Tibial nerve (tissue), 4 donors: ENCODE results near the gene ST3GAL4. TPM values are rescaled to one million over a fixed set of nuclear protein-coding genes. Genes with fewer than 3 reads are reported as not detected.

Source experiments
- DNase-seq, 2 donors: peaks; one replicate each; pipeline ENCODE4 v3.0.0-alpha.2; 2019; ENCODE audit warnings: low spot score in 2 of 2
- H3K27ac ChIP-seq, 4 donors: fragments of 200-600 bp; sonication (generic) in 3 of 4; one replicate each; pipeline ENCODE4 v1.5.1; 2017 to 2019; ENCODE audit warnings: mild to moderate bottlenecking in 1 of 4
- H3K27me3 ChIP-seq, 2 donors: fragments of 200-600 bp; sonication (generic) in 1 of 2; one replicate each; pipeline versions ENCODE4 v1.5.1 to v1.6.0; 2017 to 2019
- H3K36me3 ChIP-seq, 3 donors: fragments of 200-600 bp; sonication (generic); one replicate each; pipeline ENCODE4 v1.5.1; 2018 to 2019
- H3K4me1 ChIP-seq, 4 donors: fragments of 200-600 bp; sonication (generic) in 3 of 4; one replicate each; pipeline ENCODE4 v1.5.1; 2017 to 2019
- H3K4me3 ChIP-seq, 4 donors: fragments of 200-600 bp; sonication (generic) in 3 of 4; one replicate each; pipeline ENCODE4 v1.5.1; 2017 to 2019; ENCODE audit warnings: mild to moderate bottlenecking in 1 of 4, moderate library complexity in 1 of 4
- H3K9me3 ChIP-seq, 4 donors: fragments of 200-600 bp; sonication (generic) in 3 of 4; one replicate each; pipeline ENCODE4 v1.5.1; 2017 to 2019
- CTCF ChIP-seq, 5 experiments: fragments of 200-600 bp in 3 of 5; fragments of 450-650 bp in 2 of 5; sonication (generic) in 3 of 5; IDR thresholded peaks; one replicate each; pipeline ENCODE4 v1.5.1; 2016 to 2019; ENCODE audit warnings: antibody characterized with exemption in 5 of 5, mild to moderate bottlenecking in 3 of 5, moderate library complexity in 2 of 5
- EP300 ChIP-seq, 2 donors: sonication (generic); formaldehyde crosslinking; IDR thresholded peaks; one replicate each; pipeline ENCODE4 v1.6.1; 2017; ENCODE audit warnings: antibody characterized with exemption in 2 of 2, mild to moderate bottlenecking in 1 of 2
- POLR2A ChIP-seq, 2 donors: fragments of 450-650 bp; IDR thresholded peaks; one replicate each; pipeline ENCODE4 v1.6.1; 2017; ENCODE audit warnings: antibody characterized with exemption in 2 of 2, mild to moderate bottlenecking in 2 of 2, moderate library complexity in 2 of 2
- WGBS, 2 donors: methylation state at CpG; one replicate each; pipeline ENCODE4 v1.1.5; 2018; 5-methylcytosine and 5-hydroxymethylcytosine counted together
- total RNA-seq, 4 donors: library from RNA; depleted of rRNA; stranded (reverse); fragments of >200 nt; gene quantifications; one replicate each; pipeline ENCODE4 v1.1.0, GENCODE V29; 2016

Gene ST3GAL4
- total RNA-seq, 4 donors from 2014 or later = 68.1 to 162 (median 122) TPM

DNA sequence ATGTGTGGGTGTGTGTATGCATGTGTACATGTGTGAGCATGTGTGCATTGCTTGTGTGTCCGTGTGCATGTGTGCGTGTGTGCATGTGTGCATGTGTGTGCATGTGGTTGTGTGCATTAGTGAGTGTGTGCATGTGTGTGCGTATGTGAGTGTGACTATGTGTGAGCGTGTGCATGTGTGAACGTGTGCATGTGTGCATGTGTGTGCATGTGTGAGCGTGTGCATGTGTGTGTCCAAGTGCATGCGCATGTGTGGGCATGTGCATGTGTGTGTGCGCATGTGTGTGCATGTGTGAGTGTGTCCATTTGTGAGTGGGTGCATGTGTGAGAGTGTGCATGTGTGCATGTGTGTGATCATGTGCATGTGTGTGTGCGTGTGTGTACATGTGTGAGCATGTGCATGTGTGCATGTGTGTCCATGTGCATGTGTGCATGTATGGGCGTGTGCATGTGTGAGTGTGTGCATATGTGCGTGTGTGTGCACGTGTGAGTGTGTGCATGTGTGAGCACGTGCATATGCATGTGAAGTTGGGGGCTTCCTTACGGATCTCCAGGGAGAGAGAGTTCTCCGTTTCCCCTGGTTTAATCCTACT lies 95.8 kb downstream of the ST3GAL4 start:
- TF ChIP-seq CTCF (IDR thresholded peaks at IDR 0.05) (no peak), POLR2A (IDR thresholded peaks at IDR 0.05) (no peak), EP300 (IDR thresholded peaks at IDR 0.05) (no peak)
- no peaks in the 10 kb centered on the region for H3K36me3 ChIP-seq
- no peak overlapping the region for H3K27ac ChIP-seq
- no peak overlapping the region for H3K4me3 ChIP-seq
- DNase-seq = no peak
- no peaks in the 10 kb centered on the region for H3K9me3 ChIP-seq
- WGBS, 2 donors = 83 to 84% methylated on average over 15 of the region's 15 CpGs
- H3K4me1 ChIP-seq = peaks cover 0 to 9% (median 0%) of the 10 kb centered on the region in 4 donors
- H3K27me3 ChIP-seq = no peaks in the 10 kb centered on the region

DNA sequence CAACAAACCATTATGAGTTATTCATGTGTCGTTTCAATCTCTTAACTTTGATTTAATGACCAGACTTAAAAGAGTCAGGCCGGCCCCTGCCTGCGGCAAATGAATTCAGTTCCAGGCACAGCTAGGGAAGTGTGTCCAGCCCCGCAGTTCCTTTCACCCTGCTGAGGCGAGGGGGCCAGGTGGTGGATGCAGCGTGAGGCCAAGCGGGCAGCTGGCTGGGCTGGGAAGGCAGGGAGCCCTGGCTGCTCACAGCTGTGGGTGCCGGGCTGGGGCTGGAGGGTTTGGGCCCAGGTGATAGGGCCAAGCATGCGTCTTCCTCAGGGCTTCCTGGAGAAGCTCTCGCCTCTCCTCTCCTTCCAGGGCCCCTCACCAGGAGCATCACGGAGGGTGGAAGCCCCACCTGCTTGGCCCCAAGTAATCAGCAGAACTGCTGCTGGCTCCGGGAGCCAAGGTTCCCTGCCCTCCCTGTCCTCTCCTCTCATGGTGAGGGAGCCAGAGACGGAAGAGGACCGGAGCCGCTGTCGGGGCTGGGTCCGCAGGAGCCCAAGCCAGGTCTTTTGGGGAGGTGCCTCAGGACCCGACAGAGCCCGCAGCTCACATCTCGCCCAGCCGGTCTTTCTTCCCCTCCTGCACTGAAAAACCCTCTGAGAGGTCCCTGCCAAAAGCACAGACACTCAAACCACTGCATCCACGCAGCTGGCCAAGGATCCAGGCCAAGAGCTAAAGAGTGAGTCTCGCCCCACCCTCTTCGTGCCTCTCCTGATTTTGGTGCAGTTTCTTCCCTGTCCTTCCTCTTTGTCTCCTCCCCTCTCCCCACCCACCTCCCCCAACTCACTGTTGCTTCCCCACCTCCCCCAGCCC lies 97.0 kb downstream of the ST3GAL4 start:
- Histone ChIP-seq H3K4me1 (peaks cover 0 to 9% (median 0%) of the 10 kb centered on the region in 4 donors), H3K27ac (no peak overlapping the region), H3K27me3 (no peaks in the 10 kb centered on the region), H3K9me3 (no peaks in the 10 kb centered on the region), H3K36me3 (no peaks in the 10 kb centered on the region), H3K4me3 (no peak overlapping the region)
- no peak for TF ChIP-seq EP300 (IDR thresholded peaks at IDR 0.05)
- TF ChIP-seq POLR2A (IDR thresholded peaks at IDR 0.05) = no peak
- no peak for TF ChIP-seq CTCF (IDR thresholded peaks at IDR 0.05)
- 51 to 58% methylated on average over 19 to 24 of the region's 24 CpGs for WGBS, 2 donors
- DNase-seq = no peak

GRCh38 chr11:126456089-126456488 lies 100.6 kb downstream of the ST3GAL4 start:
- WGBS, 2 donors = 79 to 80% methylated on average over 15 of the region's 15 CpGs
- TF ChIP-seq EP300 (IDR thresholded peaks at IDR 0.05) (no peak), POLR2A (IDR thresholded peaks at IDR 0.05) (no peak), CTCF (IDR thresholded peaks at IDR 0.05) (no peak)
- Histone ChIP-seq H3K4me1 (peaks cover 0 to 14% (median 0%) of the 10 kb centered on the region in 4 donors), H3K36me3 (no peaks in the 10 kb centered on the region), H3K27me3 (no peaks in the 10 kb centered on the region), H3K4me3 (no peak overlapping the region), H3K27ac (no peak overlapping the region), H3K9me3 (no peaks in the 10 kb centered on the region)
- no peak for DNase-seq

GRCh38 chr11:126456783-126457542 lies 101.5 kb downstream of the ST3GAL4 start:
- 85% methylated on average over 20 of the region's 20 CpGs for WGBS, 2 donors
- H3K27me3 ChIP-seq = no peaks in the 10 kb centered on the region
- no peak overlapping the region for H3K27ac ChIP-seq
- DNase-seq = no peak
- H3K4me1 ChIP-seq = peaks cover 0 to 14% (median 0%) of the 10 kb centered on the region in 4 donors
- TF ChIP-seq EP300 (IDR thresholded peaks at IDR 0.05) (no peak), POLR2A (IDR thresholded peaks at IDR 0.05) (no peak), CTCF (IDR thresholded peaks at IDR 0.05) (no peak)
- H3K36me3 ChIP-seq = no peaks in the 10 kb centered on the region
- no peak overlapping the region for H3K4me3 ChIP-seq
- no peaks in the 10 kb centered on the region for H3K9me3 ChIP-seq
